NB4 (cell line): ENCODE data around the gene PHYKPL.

ENCODE experiments used
- MAX ChIP-seq: IDR thresholded peaks from 2 replicates; pipeline ENCODE4 v1.6.1; 2011; ENCODE audit warnings: low read depth, low read length
- POLR2A ChIP-seq: IDR thresholded peaks from 2 replicates; pipeline ENCODE4 v1.6.1; 2011; ENCODE audit warnings: mild to moderate bottlenecking; ENCODE audit not compliant: insufficient read length; ENCODE audit errors: extremely low read depth
- TF ChIP-seq, protein P1 (sequence below): IDR thresholded peaks from one replicate; pipeline ENCODE4 v1.5.1; 2012; ENCODE audit warnings: low read depth, low read length

GRCh38 chr5:178280631-178281030 lies 48.0 kb upstream of the PHYKPL start:
- TF ChIP-seq, protein P1, sequence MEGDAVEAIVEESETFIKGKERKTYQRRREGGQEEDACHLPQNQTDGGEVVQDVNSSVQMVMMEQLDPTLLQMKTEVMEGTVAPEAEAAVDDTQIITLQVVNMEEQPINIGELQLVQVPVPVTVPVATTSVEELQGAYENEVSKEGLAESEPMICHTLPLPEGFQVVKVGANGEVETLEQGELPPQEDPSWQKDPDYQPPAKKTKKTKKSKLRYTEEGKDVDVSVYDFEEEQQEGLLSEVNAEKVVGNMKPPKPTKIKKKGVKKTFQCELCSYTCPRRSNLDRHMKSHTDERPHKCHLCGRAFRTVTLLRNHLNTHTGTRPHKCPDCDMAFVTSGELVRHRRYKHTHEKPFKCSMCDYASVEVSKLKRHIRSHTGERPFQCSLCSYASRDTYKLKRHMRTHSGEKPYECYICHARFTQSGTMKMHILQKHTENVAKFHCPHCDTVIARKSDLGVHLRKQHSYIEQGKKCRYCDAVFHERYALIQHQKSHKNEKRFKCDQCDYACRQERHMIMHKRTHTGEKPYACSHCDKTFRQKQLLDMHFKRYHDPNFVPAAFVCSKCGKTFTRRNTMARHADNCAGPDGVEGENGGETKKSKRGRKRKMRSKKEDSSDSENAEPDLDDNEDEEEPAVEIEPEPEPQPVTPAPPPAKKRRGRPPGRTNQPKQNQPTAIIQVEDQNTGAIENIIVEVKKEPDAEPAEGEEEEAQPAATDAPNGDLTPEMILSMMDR: no peak
- TF ChIP-seq POLR2A (no peak), MAX (no peak)
